ENCODE data around the gene NUP133.
"Not testable (repeated sequence)": the region's sequence is repeated elsewhere in the genome, so short reads cannot be mapped to it uniquely, and the experiment has no call there.

NUP133 gene

GRCh38 chr1:229507951-229508822 lies at the start of gene NUP133:
NUP133 (minus strand) TSS chr1:229508341; CDS start chr1:229508249, 92 bp downstream.
- DNase-seq = peak; percentile 88 to 95

- DNase-seq = no peak
These were observed 49.2 kb upstream of the NUP133 start for GRCh38 chr1:229557200-229557850.

- peak; percentile 36 to 70 for DNase-seq
These were observed 46.9 kb upstream of the NUP133 start for GRCh38 chr1:229554886-229555621.

GRCh38 chr1:229553621-229554130 lies 45.5 kb upstream of the NUP133 start:
- no peak for DNase-seq

GRCh38 chr1:229552732-229553131 lies 44.6 kb upstream of the NUP133 start:
- DNase-seq = no peak

- DNase-seq = no peak
These were observed 42.8 kb upstream of the NUP133 start for GRCh38 chr1:229550812-229551567.

GRCh38 chr1:229547542-229547941 lies 39.4 kb upstream of the NUP133 start:
- DNase-seq = no peak

GRCh38 chr1:229544587-229544986 lies 36.4 kb upstream of the NUP133 start:
- DNase-seq = no peak

- no peak for DNase-seq
These were observed 31.8 kb upstream of the NUP133 start for GRCh38 chr1:229539863-229540506.

GRCh38 chr1:229538945-229539344 lies 30.8 kb upstream of the NUP133 start:
- no peak for DNase-seq

- DNase-seq = peak in 1 of 2 experiments; percentile 22
These were observed 29.8 kb upstream of the NUP133 start for GRCh38 chr1:229537894-229538293.

- DNase-seq = no peak
These were observed 28.8 kb upstream of the NUP133 start for GRCh38 chr1:229536982-229537381.

- no peak for DNase-seq
These were observed 27.1 kb upstream of the NUP133 start for GRCh38 chr1:229535230-229535629.

GRCh38 chr1:229531326-229531725 lies 23.2 kb upstream of the NUP133 start:
- DNase-seq = no peak

GRCh38 chr1:229529639-229530038 lies 21.5 kb upstream of the NUP133 start:
- no peak for DNase-seq

GRCh38 chr1:229526695-229527094 lies 18.6 kb upstream of the NUP133 start:
- DNase-seq = no peak

- DNase-seq = no peak
These were observed 14.9 kb upstream of the NUP133 start for GRCh38 chr1:229523052-229523451.

- DNase-seq = peak; percentile 36 to 63
These were observed 6.6 kb upstream of the NUP133 start for GRCh38 chr1:229514578-229515275.

GRCh38 chr1:229511625-229512024 lies 3.5 kb upstream of the NUP133 start:
- DNase-seq = not testable (repeated sequence)

- not testable (repeated sequence) for DNase-seq
These were observed 3.1 kb upstream of the NUP133 start for GRCh38 chr1:229511201-229511600.

GRCh38 chr1:229509576-229509975 lies 1.4 kb upstream of the NUP133 start:
- DNase-seq = no peak
